NCI-H2029 (cell line): ENCODE data around the gene VSIG10L2.
A peak's percentile ranks its signal among the peaks of the same experiment; 100 is the strongest.
"Not testable (repeated sequence)": the region's sequence is repeated elsewhere in the genome, so short reads cannot be mapped to it uniquely, and the experiment has no call there.

Experiments used
- DNase-seq: peaks from one replicate; lab custom pipeline; 2025; lab: John Stamatoyannopoulos, UW

The VSIG10L2 gene

DNA sequence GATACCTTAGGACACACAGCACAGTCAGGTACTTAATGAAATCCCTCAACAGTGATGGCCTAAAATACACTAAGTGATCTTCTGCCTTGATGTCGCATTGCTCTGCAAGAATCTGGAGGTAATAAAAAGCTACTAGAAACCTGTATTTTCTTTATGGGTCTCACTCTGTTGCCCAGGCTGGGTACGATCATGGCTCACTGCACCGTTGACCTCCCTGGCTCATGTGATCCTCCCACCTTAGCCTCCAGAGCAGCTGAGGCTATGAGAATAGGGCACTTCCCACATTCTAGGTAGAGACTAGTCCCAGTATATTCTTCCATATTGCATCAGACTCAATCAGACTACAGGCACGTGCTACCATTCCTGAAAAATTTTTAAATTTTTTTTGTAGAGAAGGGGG lies 21.7 kb downstream of the VSIG10L2 start:
- no peak for DNase-seq

- no peak for DNase-seq
Measured at GRCh38 chr11:125968354-125968753, 22.5 kb downstream of the VSIG10L2 start.

DNA sequence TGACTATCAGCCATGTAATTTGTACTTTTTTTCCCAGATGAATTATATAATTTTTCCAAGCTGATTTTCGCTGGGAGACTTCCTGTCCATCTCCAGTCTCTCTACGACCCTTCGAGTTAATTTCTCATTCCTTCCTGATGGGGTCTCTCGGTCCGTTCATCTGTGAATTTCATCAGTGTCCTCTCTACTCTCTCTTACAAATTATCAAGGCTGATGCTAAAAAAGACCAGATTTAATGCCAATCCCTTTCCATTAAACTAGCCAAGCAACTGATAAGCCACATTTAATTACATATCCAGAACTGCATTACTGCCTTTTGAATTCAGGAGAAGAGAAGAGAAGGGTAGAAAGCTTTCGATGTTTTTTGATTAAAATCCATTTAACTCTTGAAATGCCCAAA lies 25.8 kb downstream of the VSIG10L2 start:
- no peak for DNase-seq

DNA sequence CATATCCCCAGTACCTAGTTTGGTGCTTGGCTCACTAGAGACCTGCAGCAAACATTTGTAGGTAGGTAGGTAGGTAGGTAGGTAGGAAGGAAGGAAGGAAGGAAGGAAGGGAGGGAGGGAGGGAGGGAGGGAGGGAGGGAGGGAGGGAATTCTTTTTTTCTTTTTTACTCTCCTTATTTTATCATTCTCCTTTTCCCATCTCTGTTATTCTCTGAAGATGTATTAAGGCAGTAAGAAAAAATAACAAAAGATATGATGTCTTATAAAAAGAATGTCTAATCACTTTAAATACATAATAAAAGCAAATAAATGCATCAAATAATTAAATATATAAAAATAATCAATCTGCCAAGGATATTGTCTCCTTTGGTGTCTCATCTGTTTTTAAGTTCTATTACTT lies 28.4 kb downstream of the VSIG10L2 start:
- DNase-seq: no peak

DNA sequence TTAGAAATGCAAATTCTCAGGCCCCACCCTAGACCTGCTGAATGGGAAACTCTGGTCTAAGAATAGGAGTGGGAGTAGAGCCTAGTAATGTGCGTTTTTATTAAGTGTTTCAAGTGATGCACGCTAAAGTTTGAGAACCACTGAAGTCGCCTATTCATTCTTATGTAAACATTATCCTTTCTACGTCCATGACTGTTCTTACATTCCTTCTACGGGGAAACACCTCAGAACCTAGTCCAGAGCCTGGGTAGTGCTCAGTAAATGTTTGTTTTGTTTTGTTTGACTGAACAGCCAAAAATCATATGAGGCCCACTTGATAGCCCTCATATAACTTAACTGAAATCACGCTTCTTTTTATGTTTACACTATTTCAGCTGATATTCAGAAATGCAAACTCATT lies 29.8 kb downstream of the VSIG10L2 start:
- DNase-seq: no peak

- no peak for DNase-seq
Measured at GRCh38 chr11:125976156-125976555, 30.3 kb downstream of the VSIG10L2 start.

DNA sequence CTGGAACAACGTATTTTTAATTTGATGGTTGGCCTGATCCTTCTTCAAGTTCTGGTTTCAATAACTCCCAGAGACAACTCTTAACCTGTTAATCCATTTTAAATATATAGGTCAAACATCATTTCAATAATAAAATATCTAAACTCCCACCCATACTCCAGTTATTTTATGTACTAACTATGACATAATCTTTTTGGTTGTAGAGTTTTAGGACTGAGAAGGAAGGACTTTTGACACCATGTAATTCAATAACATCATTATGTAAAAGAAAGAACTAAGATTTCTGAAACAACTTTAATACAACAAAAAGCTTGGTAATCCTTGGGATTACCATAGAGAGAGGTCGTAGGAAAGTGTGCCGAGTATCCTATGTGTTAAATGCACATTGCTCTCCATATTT lies 31.5 kb downstream of the VSIG10L2 start:
- no peak for DNase-seq

GRCh38 chr11:125978181-125978716 lies 32.4 kb downstream of the VSIG10L2 start:
- DNase-seq: no peak

DNA sequence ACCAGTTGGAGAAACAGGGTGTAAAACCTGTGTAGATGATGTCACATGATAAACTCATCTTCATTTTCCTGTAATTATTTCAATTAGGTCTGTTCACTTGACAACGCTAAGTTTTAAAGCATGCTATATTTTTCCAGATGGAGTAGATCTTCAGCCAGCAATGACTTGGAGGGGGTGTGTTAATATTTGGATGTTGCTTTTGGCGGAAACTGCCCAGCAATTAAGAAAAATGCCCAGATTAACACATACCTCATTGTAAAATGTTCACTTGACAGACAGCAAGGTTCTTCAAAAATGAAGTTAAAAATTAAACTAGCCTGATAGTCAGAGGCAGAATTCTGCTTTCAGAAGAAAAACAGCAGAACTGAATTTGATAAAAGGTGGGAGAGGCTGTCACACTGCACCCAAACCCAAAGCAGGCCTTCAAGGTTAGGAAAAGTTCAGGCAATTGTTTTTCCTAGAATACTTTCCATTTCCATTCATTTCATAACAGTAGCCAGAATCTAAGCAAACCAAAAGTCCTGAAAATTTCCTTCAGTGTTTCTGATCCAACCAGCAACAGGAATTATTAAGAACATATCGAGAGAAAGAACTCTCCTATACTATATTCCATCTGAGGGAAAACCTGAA lies 33.0 kb downstream of the VSIG10L2 start:
- no peak for DNase-seq

- DNase-seq: no peak
Measured at GRCh38 chr11:125979511-125979910, 33.7 kb downstream of the VSIG10L2 start.

DNA sequence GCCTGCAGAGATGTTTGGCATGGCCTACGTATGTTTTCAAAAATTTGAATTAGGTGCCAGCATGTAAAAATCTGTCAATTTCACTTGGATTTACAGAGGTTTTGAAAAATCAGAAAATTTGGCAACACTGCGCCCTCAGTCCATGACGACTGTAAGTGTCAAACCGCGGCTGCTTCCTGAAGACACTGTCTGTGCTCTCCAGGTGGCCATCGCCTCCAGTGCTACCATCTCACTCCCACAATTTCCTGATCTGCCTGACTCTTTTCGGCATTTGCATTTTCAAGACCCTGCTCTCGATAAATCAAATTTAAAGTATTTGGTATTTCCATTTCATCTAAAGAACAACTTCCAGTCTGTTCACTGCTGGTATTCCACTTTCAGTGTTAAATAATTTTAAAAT lies 34.6 kb downstream of the VSIG10L2 start:
- no peak for DNase-seq

DNA sequence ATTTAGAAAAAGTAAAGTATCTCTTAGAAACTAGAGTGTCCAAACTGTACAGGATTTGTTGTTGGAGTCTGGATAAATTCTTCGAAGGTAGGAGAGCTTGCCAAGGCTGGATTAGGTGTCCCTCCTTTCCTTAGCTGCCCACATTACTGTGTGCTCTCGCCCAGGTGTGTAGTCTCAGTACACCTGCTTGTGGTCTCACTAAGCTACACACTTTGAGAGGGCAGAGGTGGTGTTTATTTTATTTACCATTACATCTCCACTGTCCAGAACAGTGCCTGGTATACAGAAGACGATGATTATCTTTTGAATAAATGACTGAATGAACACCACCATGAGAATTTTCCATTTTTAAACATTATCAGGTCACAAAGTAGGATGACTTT lies 36.5 kb downstream of the VSIG10L2 start:
- DNase-seq: no peak

GRCh38 chr11:125985956-125986355 lies 40.1 kb downstream of the VSIG10L2 start:
- not testable (repeated sequence) for DNase-seq

DNA sequence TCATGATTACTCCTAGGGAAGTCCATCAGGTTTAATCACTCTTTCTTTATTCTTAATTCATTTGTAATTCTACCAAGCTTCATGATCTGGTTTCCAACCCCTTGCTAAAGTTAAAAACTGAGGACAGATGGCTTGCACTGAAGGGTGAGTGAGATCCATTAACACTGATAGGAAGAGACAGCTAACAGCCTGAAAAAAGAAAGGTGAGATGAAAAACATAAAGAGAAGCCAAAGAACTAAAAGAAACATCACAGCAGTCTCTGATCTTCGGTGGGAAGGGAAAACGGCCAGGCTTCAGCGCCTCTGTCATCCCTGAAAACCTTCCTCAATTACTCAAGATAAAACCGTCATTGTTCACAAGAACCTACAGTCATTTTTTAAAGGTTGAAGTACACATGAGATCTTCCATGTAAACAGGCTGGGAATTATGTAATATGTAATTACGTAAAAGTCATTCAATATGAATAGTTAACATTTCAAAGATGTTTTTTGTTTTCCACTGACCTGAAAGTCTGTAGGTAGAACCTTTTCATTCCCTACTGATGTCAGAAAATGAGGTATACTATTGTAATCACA lies 41.3 kb downstream of the VSIG10L2 start:
- no peak for DNase-seq

DNA sequence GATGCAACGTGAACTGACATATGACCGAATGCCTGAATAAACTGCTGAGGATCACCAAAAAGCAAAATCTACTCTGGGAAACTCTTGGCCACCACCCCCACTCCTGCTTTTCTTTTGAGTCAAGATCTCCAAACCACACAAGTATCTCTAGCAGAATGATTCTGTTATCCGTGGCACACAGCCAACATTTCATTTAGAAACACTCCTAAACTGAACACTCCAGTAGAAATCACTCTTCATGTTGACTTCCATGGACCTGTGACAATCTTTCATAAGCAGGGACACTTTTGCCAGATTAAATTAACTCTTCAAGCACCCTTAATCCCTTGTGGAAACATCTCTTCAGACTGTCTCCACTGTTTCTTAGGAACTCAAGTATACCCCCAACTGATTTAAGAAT lies 44.4 kb downstream of the VSIG10L2 start:
- DNase-seq: peak; percentile 12

- no peak for DNase-seq
Measured at GRCh38 chr11:125992893-125993292, 47.0 kb downstream of the VSIG10L2 start.

DNA sequence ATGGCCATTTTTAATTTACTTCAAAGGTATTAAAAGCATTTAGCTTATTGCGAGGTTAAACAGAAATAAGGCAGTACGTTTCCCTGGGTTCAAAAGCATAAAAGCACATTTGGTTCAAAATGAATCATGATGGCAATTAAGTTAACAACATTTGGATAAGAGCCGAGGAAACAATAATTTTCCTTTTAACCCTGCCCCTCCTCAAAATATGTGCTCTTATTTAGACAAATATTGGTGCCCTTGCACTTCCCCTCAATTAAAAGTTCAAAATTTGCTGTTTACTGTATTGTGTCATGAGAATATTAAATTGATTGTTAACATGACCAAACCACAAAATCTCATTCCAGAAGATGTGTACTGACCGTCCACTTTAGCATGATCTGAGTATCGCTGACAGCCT lies 48.7 kb downstream of the VSIG10L2 start:
- DNase-seq: no peak

GRCh38 chr11:125995313-125995712 lies 49.5 kb downstream of the VSIG10L2 start:
- DNase-seq: no peak

DNA sequence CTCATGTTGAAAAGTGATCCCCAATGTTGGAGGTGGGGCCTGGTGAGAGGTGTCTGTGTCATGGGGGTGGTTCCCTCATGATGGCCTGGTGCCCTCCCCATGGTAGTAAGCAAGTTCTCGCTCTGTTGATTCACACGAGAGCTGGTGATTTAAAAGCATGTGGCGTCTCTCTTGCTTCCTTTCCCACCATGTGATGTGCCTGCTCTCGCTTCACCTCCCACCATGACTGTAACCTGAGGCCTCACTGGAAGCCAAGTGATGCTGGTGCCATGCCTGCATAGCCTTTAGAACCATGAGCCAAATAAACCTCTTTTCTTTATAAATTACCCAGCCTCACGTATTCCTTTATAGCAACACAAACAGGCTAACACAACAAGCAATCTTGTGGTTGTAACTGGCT lies 52.4 kb downstream of the VSIG10L2 start:
- no peak for DNase-seq

DNA sequence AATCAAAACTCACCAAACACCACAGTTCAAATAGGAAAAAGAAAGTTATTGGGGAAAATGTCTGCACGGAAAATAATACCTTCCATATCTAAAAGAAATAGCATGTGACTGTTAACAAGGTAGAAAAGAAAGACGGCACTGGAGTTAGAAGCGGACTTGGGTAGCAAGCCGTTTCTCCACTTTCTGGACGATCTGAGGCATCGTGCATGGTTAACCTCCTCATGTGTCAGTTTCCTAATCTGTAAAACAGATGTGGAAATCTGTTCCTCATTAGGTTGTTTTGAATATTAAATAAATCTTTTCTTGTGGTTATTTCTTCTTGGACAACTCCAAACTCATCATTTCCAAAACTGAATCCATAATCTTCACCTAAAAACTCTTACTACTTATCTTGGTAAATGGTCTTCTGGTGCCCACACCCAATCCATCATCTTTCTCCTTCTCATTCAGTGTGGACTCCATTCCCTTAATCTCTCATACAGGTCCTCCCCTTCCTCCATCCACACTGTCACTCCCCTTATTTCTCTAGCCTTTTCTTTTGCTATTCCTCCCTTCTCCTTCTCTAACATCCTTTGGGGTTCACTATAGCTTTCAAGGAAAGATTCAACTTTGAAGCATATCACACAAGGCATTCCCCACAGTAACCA lies 53.5 kb downstream of the VSIG10L2 start:
- DNase-seq: no peak

DNA sequence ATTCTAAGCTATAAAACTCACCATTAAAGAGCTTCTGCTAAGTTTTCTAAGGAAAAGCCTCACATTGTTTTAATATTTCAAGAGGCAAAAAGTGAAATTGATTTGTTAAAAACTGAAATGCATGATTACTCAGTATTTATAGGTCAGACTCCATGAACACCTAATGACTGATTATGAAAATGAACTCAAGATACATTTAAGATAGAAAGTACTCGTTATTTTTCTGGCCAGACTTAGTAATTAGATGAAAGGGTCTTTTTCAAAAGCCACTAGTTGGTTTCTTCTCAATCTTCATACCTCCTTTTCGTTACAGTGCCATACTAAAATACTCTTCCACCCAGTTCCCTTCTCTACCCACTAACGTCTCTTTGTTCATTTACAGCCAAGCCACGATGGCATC lies 56.3 kb downstream of the VSIG10L2 start:
- no peak for DNase-seq
